Choroid plexus epithelial cell (primary cell): ENCODE results near the gene PRKG1.
A peak's percentile ranks its signal among the peaks of the same experiment; 100 is the strongest.

Experiments
- DNase-seq: peaks from one replicate; pipeline ENCODE4 v3.0.0-alpha.2; 2010; ENCODE audit warnings: low read depth
- H3K4me3 ChIP-seq: 2 replicates; pipeline ENCODE4 v1.5.1; 2011; ENCODE audit warnings: low read depth, mild to moderate bottlenecking, control low read depth, low read length, moderate library complexity
- TF ChIP-seq, protein P1 (sequence below): conservative IDR thresholded peaks from 2 replicates; pipeline ENCODE4 v1.5.1; 2011; ENCODE audit warnings: low read depth, mild to moderate bottlenecking, control low read depth, inconsistent platforms, low read length, moderate library complexity

Gene PRKG1

DNA sequence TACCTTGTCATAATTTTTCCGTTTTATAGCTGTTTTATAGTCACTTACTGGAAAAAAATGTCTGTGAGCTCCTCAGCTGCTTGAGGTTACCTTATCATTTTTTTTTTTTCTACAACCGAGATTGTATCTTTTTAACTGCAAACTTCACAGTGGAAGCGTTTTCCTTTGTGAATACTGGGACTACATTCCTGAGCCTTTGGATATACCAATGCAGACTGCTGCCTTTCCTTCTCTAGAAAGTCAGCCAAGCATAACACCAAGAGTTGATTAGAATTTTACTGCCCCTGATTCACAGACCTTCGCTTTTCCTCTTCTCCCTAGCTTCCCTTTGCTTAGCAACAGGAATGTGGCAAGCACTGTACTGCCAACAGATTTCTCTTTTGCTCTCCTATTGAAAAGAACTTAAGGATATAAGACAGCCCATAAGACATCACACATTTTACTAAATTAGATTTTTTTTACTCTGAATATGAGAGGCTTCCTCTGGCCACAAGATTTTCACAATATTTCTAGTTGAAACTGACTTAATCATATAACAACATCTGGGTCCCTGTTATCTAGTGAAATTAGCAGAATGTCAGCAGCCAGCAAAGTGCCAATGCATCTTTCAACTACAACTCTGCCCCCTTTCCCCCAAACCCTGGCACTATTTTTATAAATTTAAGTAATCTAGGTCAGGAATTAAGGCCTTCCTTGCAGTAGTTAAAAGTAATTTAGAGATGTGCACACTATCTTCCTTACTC, 170.6 kb downstream of the PRKG1 start:
- DNase-seq, result peak; percentile 83
- H3K4me3 ChIP-seq, result no peak overlapping the region
- TF ChIP-seq, protein P1, sequence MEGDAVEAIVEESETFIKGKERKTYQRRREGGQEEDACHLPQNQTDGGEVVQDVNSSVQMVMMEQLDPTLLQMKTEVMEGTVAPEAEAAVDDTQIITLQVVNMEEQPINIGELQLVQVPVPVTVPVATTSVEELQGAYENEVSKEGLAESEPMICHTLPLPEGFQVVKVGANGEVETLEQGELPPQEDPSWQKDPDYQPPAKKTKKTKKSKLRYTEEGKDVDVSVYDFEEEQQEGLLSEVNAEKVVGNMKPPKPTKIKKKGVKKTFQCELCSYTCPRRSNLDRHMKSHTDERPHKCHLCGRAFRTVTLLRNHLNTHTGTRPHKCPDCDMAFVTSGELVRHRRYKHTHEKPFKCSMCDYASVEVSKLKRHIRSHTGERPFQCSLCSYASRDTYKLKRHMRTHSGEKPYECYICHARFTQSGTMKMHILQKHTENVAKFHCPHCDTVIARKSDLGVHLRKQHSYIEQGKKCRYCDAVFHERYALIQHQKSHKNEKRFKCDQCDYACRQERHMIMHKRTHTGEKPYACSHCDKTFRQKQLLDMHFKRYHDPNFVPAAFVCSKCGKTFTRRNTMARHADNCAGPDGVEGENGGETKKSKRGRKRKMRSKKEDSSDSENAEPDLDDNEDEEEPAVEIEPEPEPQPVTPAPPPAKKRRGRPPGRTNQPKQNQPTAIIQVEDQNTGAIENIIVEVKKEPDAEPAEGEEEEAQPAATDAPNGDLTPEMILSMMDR, result no peak

DNA sequence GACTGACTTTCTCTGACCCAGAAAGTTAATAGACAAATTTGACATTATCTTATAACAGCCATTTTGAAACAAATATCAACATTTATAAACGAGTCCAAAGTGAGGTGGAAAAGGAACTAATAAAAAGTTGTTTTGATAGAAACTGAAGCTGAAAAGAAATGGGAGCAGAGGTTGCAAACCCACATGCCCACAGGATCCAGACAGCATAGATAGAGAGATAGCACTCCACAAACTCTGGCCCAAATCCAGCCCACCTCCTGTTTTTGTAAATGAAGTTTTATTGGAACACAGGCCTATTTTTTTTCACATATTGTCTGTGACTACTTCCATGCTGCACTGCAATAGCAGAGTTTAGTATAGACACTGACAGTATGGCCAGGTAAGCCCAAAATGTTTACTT, 171.9 kb downstream of the PRKG1 start:
- TF ChIP-seq, protein P1, result no peak
- H3K4me3 ChIP-seq, result no peak overlapping the region
- no peak for DNase-seq

DNA sequence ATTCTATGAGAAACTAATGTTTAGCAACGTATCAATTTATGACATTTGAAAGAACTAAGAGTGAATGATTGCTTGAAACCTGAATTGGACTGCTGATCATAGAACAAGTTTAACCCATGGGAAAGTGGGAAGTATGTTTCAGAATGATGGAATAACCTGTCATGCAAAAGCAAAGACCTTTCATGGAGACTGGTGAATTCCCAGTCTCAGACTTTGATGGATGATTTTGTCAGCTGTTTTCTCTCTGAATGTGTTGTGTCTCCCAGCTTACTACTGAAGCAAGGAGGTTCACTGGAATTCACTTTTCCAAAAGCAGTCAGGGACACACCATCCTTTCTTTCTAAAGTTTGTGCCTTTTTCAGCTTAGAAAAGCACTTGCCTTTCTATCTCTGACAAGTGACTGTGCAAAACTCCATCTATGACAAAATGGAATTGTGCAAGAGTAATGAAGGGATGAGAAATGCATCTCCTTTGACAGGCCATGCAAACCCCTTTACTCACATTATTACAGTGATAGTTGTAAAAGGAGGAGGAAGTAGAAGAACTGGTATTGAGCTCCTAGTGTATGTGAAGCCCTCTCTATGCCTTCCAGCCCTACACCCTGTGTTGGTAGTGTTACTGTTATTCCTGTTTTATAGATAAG, 176.1 kb downstream of the PRKG1 start:
- TF ChIP-seq, protein P1, result no peak
- H3K4me3 ChIP-seq, result no peak overlapping the region
- no peak for DNase-seq

DNA sequence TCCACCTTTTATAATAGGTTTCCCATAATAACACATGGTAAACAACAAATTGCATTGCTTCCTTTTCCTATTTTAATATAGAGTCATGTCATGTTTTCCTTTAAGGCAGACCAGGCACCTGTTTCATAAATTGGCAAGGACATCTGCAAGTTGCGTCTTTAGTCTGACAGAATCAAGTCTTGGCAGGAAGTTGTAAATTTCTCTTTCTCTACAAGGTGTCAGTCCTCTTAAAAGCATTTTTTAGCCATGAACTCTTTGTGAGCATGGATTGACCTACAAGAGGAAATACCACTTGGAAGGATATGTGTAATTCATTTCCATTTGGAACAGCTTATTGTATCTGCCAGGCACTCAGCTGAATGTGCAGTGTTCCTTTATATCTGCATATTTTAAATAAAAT, 176.8 kb downstream of the PRKG1 start:
- no peak overlapping the region for H3K4me3 ChIP-seq
- TF ChIP-seq, protein P1, result no peak
- DNase-seq, result no peak

DNA sequence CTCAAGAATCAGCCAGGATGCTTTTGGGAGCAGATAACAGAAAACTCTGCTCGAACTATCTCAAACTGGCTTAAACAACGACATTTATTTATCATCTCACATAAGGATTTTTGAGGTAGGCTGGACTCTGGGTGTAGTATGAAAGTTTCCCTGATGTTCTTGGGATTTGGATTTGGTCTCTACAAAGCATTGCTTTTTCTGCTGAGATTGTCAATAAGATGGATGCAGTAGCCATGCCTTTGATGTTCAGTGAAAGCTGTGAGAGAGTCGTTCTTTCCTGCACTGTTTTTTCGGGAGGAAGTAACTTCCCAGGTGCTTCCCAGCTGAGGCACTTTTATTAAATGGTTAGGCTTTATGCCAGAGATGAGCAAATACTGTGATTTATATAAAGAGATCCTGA, 181.1 kb downstream of the PRKG1 start:
- H3K4me3 ChIP-seq, result no peak overlapping the region
- TF ChIP-seq, protein P1, result no peak
- no peak for DNase-seq

DNA sequence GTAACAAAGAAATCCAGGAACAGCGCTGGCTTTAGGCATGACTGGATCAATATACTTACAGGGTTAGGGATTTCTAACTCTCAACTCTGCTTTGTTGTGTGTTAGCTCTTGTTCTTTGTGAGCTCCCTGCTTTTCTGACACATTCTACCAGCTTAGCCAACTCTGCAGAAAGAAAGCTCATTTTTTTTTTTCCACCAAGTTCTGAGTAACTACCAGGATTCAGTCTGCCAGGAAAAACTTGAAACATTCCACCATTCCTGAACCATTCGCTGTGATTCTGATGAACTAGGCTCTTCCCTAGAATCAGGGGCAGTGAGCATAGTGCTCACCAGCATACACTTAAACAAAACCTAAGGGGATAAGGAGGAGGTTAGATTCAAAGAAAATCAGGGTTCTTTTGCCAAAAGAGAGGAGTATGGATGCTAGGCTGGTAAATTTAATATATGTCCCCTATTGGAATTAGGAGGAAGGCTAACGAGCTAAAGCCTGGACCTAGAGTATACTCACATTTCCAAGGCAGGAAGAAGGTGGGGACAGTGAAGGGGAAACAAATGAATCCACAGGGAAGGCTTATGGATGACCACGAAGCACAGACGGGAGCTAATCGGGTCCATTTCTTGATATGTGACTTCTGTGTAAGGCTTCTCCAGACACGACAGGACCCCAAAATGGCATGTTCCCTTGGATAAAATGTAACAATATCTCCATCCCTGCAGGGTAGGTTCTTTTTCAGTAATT, 183.4 kb downstream of the PRKG1 start:
- TF ChIP-seq, protein P1, result no peak
- no peak for DNase-seq
- H3K4me3 ChIP-seq, result no peak overlapping the region

DNA sequence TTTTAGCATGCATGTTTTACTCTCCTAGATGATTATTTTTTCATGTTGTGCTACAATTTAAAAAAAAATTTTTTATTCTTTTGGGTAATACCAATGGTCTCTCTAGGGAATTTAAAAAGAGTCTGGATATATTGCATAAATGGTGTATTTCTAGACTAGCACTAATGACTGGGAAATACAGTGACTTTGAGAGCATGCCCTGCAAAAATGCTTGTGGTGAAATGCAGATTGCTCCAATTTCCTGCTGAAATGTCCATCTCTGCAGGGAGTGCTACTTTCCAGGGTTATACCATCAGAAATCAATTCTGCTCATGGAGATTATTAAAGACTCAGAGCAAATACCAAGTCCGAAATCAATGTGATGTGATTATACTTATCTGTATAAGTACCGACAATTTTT, 186.1 kb downstream of the PRKG1 start:
- no peak overlapping the region for H3K4me3 ChIP-seq
- DNase-seq, result peak; percentile 13
- TF ChIP-seq, protein P1, result no peak
